Stimulated activated naive CD8-positive, alpha-beta T cell treated with anti-CD3 and anti-CD28 coated beads, Interleukin-15, Interleukin-2, amounts not matched to agents 100 ng/mL and 50 ng/mL, for 24 hours (primary cell): ENCODE results near the gene LHB.
"Not testable (repeated sequence)": the region's sequence is repeated elsewhere in the genome, so short reads cannot be mapped to it uniquely, and the experiment has no call there.

Experiments
- H3K27ac Mint-ChIP-seq: one replicate; pipeline ENCODE4 v1.8.0; 2021; ENCODE audit warnings: mild to moderate bottlenecking, mixed read lengths
- H3K27me3 Mint-ChIP-seq: one replicate; pipeline ENCODE4 v1.8.0; 2021; ENCODE audit warnings: mixed read lengths
- H3K36me3 Mint-ChIP-seq: one replicate; pipeline ENCODE4 v1.8.0; 2021; ENCODE audit warnings: low read depth, mixed read lengths
- H3K4me1 Mint-ChIP-seq: one replicate; pipeline ENCODE4 v1.8.0; 2021; ENCODE audit warnings: low read depth, mixed read lengths
- H3K4me3 Mint-ChIP-seq: one replicate; pipeline ENCODE4 v1.8.0; 2021; ENCODE audit warnings: mild to moderate bottlenecking, mixed read lengths
- H3K9me3 Mint-ChIP-seq: one replicate; pipeline ENCODE4 v1.8.0; 2021; ENCODE audit warnings: mixed read lengths

The LHB gene

DNA sequence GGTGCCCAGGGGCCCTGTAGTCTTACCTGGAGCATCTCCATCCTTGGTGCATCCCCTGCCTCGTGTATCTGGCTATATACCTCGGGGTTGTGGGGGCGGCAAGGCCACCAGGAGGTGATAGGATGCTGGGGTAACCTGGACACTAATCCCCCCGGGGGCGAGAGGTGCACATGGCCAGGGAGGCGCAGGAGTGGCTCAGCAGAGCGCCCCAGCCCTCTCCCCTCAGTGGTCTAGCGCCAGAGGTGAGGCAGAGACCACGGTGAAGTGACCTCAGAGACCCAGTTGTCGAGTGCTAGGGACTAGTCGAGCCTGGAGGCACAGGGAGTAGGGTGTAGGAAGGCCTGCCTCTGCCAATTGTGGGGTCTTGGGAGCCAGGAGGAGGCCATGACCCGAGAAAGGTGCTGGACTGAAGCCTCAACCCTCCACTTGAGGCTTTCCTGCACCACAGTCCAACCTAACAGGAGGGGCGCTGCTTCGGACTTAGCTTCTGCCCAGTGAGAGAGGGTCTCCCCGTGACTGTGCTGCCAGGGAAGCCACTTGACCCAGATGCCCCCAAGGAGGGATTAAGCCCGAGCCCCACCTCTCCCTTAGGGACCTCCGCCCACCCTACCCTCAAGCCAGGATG, at the start of gene LHB:
Gene LHB, minus strand, starts transcription at position 51 of the 625 bp plus-strand sequence. Its CDS starts 10 bp downstream, at position 41.
- no peaks in the 10 kb centered on the region for H3K9me3 Mint-ChIP-seq
- no peak within 1 kb of the TSS for H3K4me3 Mint-ChIP-seq
- peaks cover 15% of the 10 kb centered on the region for H3K36me3 Mint-ChIP-seq
- peaks cover 43% of the 10 kb centered on the region for H3K4me1 Mint-ChIP-seq
- peaks cover 13% of the 10 kb centered on the region for H3K27me3 Mint-ChIP-seq
- no peak within 1 kb of the TSS for H3K27ac Mint-ChIP-seq

DNA sequence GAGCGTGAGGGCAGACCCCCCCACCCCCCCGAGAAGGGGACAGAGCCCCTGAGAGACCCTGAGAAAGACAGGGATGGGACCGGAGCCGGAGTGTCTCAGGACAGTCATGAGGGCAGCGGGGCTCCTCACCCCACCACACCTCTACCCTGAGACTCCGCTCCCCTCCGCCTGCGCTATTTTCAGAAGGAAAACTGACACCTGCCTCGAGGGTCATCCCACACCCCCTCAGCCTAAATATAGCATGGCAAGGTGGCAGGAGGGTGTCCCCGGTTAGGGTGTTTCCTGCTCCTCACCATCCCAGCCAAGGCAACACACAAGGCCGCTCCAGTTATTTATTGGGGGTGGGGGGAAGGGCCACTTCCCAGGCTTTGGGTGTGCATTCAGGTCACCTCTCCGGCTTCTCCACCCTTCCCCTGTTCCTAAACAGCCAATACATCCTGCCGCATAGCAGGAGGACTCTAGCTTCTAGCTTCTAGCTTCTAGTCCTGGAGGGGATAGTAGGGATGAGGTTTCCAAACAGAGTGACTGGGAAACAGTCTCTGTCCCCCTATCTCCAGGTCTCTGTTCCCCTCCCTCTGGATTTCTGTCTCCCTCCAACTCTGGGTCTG, 49.1 kb upstream of the LHB start:
- Mint-ChIP-seq H3K27ac (no peak overlapping the region), H3K9me3 (peaks cover 4% of the 10 kb centered on the region), H3K27me3 (peaks cover 59% of the 10 kb centered on the region), H3K4me3 (no peak overlapping the region), H3K36me3 (no peaks in the 10 kb centered on the region), H3K4me1 (no peaks in the 10 kb centered on the region)

GRCh38 chr19:49064768-49065611, 48.1 kb upstream of the LHB start, which contains the start of gene NTF4:
Gene NTF4 (minus strand): TSS chr19:49064818. CDS start chr19:49061997, 2,821 bp downstream.
- no peaks in the 10 kb centered on the region for H3K9me3 Mint-ChIP-seq
- H3K4me1 Mint-ChIP-seq: no peaks in the 10 kb centered on the region
- no peaks in the 10 kb centered on the region for H3K36me3 Mint-ChIP-seq
- H3K27ac Mint-ChIP-seq: no peak within 1 kb of the TSS
- peaks cover 54% of the 10 kb centered on the region for H3K27me3 Mint-ChIP-seq
- no peak within 1 kb of the TSS for H3K4me3 Mint-ChIP-seq

DNA sequence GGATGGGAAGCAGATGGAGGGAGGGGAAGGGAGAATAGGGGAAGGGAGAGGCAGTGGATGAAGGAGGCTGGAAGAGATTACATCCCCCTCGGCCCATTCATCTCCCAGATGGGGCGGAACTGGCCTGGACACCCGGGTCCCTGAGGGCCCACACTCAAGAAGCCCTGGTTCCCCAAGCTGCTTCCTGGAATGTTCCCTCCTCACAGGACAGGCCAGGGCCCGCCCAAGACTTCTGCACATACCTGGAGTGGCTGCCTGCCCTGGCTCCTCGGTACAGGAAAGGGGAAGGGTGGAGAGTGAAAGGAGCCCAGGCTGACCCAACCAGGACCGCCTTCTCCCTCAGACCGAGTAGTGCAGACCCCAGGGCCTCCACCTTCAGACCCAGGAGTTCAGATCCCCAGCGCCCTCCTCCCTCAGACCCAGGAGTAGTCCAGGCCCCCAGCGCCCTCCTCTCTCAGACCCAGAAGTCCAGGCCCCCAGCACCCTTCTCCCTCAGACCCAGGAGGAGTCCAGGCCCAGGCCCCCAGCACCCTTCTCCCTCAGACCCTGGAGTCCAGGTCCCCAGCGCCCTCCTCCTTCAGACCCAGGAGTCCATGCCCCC, 47.2 kb upstream of the LHB start:
- H3K27me3 Mint-ChIP-seq: peaks cover 52% of the 10 kb centered on the region

GRCh38 chr19:49061445-49061844, 44.6 kb upstream of the LHB start:
- no peaks in the 10 kb centered on the region for H3K9me3 Mint-ChIP-seq
- H3K36me3 Mint-ChIP-seq: no peaks in the 10 kb centered on the region
- no peak overlapping the region for H3K27ac Mint-ChIP-seq
- H3K27me3 Mint-ChIP-seq: peaks cover 56% of the 10 kb centered on the region
- no peak overlapping the region for H3K4me3 Mint-ChIP-seq
- H3K4me1 Mint-ChIP-seq: peaks cover 16% of the 10 kb centered on the region

More for the DNA sequence above, 47.2 kb upstream of the LHB start:
- no peaks in the 10 kb centered on the region for H3K36me3 Mint-ChIP-seq
- no peak overlapping the region for H3K4me3 Mint-ChIP-seq
- no peaks in the 10 kb centered on the region for H3K9me3 Mint-ChIP-seq
- no peaks in the 10 kb centered on the region for H3K4me1 Mint-ChIP-seq
- no peak overlapping the region for H3K27ac Mint-ChIP-seq

DNA sequence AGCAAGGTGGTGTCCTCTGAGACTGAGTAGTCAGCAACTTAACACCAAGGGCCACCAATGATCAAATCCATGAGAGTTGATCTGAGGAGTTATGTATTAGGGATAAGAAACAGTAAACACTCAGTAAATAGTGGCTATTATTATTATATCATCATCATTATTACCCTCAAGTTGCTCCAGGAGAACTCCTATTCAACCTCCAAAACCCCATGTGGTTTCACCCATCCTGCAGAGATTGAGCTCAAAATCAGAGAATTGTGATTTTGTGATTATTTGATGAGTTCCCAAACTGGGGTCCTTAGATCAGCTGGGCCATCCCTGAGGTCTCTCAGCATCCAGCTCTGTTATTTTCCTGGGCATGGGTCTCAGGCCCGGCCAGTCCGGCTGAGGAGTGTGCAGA, 44.1 kb upstream of the LHB start:
- Mint-ChIP-seq H3K4me1 (peaks cover 20% of the 10 kb centered on the region), H3K9me3 (no peaks in the 10 kb centered on the region), H3K27ac (no peak overlapping the region), H3K27me3 (peaks cover 52% of the 10 kb centered on the region), H3K4me3 (no peak overlapping the region), H3K36me3 (no peaks in the 10 kb centered on the region)

- H3K27ac Mint-ChIP-seq: no peak overlapping the region
- peaks cover 20% of the 10 kb centered on the region for H3K4me1 Mint-ChIP-seq
- no peaks in the 10 kb centered on the region for H3K36me3 Mint-ChIP-seq
- peaks cover 45% of the 10 kb centered on the region for H3K27me3 Mint-ChIP-seq
- H3K9me3 Mint-ChIP-seq: no peaks in the 10 kb centered on the region
- H3K4me3 Mint-ChIP-seq: no peak overlapping the region
Measured at GRCh38 chr19:49059053-49059452, 42.2 kb upstream of the LHB start.

- H3K4me3 Mint-ChIP-seq: no peak overlapping the region
- no peaks in the 10 kb centered on the region for H3K36me3 Mint-ChIP-seq
- H3K27me3 Mint-ChIP-seq: peaks cover 49% of the 10 kb centered on the region
- no peaks in the 10 kb centered on the region for H3K9me3 Mint-ChIP-seq
- H3K4me1 Mint-ChIP-seq: peaks cover 20% of the 10 kb centered on the region
- no peak overlapping the region for H3K27ac Mint-ChIP-seq
Measured at GRCh38 chr19:49058562-49058961, 41.7 kb upstream of the LHB start.

- H3K4me3 Mint-ChIP-seq: peak within 1 kb of the TSS; percentile 74
Measured at GRCh38 chr19:49057636-49058234, 40.8 kb upstream of the LHB start, which contains the start of gene CGB7. Gene CGB7 (minus strand): TSS chr19:49057749. CDS start chr19:49055375, 2,374 bp downstream.

DNA sequence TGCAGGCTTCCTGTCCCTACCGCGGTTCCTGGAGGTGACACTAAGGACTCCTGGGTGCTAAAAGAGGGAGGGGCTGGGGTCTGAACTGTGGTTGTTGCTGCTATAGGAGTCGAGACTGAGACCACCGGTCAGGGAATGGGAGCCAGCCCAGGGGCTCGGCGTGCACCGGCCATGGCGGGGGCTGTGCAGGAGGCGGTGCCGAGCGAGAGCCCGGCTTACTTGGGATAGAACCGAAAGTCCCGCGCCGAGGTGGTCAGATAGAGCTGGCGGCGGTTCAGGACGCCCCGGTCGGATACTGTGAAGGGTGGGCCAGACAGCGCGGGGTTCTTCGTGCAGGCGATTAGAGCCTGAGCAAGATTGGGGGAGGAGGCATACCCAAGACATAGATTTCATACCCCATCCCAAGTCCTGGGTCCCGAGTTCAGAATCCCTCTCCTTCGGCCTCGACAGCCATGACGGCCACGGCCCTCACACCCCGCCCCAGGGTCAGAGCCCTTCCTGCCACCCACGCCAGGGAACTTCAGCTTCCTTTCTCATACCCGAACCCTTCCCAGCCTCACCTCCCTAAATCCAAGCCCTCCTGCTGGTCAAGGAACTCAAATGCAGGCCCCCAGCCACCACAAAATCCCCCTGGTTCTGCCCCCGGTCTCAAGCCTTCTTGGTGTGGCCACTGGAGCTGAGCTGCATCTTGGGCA, 40.2 kb upstream of the LHB start:
- not testable (repeated sequence) for H3K9me3 Mint-ChIP-seq, H3K27ac Mint-ChIP-seq, H3K36me3 Mint-ChIP-seq
- H3K4me1 Mint-ChIP-seq: peaks cover 20% of the 10 kb centered on the region
- H3K4me3 Mint-ChIP-seq: peak overlapping the region; percentile 74
- peaks cover 41% of the 10 kb centered on the region for H3K27me3 Mint-ChIP-seq

More at GRCh38 chr19:49057636-49058234, 40.8 kb upstream of the LHB start, which contains the start of gene CGB7:
- Mint-ChIP-seq H3K27ac (no peak within 1 kb of the TSS), H3K4me1 (peaks cover 20% of the 10 kb centered on the region), H3K27me3 (peaks cover 41% of the 10 kb centered on the region), H3K9me3 (no peaks in the 10 kb centered on the region), H3K36me3 (no peaks in the 10 kb centered on the region)

GRCh38 chr19:49056101-49056901, 39.4 kb upstream of the LHB start:
- Mint-ChIP-seq H3K27me3 (peaks cover 41% of the 10 kb centered on the region), H3K4me1 (peaks cover 20% of the 10 kb centered on the region), H3K4me3 (peak overlapping the region; percentile 74), H3K27ac (no peak overlapping the region), H3K36me3 (no peaks in the 10 kb centered on the region), H3K9me3 (no peaks in the 10 kb centered on the region)

- H3K4me3 Mint-ChIP-seq, H3K27me3 Mint-ChIP-seq: not testable (repeated sequence)
Measured at GRCh38 chr19:49050376-49051033, 33.6 kb upstream of the LHB start.

DNA sequence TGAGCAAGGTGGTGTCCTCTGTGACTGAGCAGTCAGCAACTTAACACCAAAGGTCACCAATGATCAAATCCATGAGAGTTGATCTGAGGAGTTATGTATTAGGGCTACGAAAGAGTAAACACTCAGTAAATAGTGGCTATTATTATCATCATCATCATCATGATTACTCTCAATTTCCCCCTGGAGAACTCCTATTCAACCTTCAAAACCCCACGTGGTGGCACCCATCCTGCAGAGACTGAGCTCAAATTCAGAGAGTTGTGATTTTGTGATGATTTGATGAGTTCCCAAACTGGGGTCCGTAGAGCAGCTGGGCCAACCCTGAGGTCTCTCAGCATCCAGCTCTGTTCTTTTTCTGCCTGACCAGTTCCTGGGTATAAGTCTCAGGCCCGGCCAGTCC, 32.9 kb upstream of the LHB start:
- H3K9me3 Mint-ChIP-seq, H3K27me3 Mint-ChIP-seq, H3K36me3 Mint-ChIP-seq, H3K4me3 Mint-ChIP-seq, H3K4me1 Mint-ChIP-seq, H3K27ac Mint-ChIP-seq: not testable (repeated sequence)

More at GRCh38 chr19:49050376-49051033, 33.6 kb upstream of the LHB start:
- not testable (repeated sequence) for H3K4me1 Mint-ChIP-seq, H3K27ac Mint-ChIP-seq, H3K9me3 Mint-ChIP-seq, H3K36me3 Mint-ChIP-seq
